ENCODE data around the gene ALDH9A1.
"Not testable (repeated sequence)": the region's sequence is repeated elsewhere in the genome, so short reads cannot be mapped to it uniquely, and the experiment has no call there.

Gene ALDH9A1

DNA sequence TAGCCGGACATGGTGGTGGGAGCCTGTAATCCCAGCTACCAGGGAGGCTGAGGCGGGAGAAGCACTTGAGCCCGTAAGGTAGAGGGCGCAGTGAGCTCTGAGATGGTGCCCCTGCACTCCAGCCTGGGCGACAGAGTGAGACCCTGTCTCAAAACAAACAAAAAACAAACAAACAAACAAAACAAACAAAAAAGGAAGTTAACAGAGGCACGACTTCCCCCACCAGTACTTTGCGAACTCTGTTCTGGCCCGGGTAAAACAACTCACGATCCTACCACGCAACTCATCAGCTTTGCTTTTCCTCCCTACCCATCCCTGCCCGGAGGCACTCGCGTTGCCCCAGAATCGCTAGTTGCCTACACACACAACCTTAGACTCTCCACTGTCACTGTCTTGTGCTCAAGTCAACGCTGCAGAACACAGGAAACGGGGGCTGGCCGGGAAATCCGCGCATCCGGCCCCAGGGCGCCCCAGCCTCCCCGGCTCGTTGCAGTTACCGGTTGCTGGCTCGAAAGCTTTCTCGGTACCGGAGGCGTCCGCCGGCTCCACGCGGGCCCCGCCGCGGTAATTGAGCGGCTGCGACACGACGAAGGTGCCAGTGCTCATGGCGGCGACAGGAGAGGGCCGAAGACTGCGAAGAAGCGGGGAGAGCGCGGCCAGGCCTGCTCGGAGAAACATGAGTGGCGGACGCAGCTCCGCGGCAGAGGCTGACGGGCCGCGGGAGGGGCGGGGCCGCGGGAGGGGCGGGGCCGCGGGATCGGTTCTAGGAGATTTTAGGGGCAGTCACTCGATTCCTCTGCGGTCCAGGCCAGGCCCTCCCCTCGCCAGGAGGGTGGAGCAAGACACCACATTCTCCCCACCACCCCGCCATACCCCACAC lies at the start of gene ALDH9A1:
ALDH9A1 (minus strand) TSS at position 682 of the 880 bp plus-strand sequence; CDS start at position 678, 4 bp downstream.
- peak; percentile 74 for DNase-seq (ENCODE audit: low read depth)

DNA sequence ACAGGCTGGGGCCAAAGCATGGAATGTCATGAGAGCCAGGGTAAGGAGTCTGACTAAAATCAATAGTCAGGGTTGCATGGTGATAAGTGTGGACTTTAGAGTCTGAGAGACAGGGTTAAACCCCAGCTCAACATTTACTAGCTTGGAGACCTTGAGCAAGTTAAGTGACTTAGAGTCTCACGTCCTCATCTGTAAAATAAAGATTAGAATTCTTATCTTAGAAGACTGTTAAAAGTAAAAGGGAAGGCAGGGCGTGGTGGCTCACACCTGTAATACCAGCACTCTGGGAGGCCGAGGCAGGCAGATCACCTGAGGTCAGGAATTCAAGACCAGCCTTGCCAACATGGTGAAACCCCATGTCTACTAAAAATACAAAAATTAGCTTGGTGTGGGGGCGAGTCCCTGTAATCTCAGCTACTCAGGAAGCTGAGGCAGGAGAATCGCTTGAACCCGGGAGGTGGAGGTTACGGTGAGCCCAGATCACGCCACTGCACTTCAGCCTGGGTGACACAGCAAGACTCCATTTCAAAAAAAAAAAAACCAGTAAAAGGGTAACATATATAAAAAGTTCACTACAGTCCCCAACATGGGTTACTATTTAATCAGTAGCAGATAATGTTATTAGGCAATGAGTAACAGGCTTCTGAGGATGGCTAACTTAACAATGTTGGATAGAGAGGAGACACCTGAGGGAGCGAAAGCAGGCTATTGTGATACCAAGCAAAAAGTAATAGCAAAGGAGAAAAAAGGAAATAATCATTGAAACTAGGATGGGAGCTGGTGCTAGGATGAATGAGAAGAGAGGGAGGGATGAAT lies 49.5 kb upstream of the ALDH9A1 start:
- DNase-seq (ENCODE audit: low read depth), result no peak

- not testable (repeated sequence) for DNase-seq (ENCODE audit: low read depth)
Measured at GRCh38 chr1:165744913-165745312, 46.6 kb upstream of the ALDH9A1 start.

- no peak for DNase-seq (ENCODE audit: low read depth)
Measured at GRCh38 chr1:165742194-165742593, 43.8 kb upstream of the ALDH9A1 start.

DNA sequence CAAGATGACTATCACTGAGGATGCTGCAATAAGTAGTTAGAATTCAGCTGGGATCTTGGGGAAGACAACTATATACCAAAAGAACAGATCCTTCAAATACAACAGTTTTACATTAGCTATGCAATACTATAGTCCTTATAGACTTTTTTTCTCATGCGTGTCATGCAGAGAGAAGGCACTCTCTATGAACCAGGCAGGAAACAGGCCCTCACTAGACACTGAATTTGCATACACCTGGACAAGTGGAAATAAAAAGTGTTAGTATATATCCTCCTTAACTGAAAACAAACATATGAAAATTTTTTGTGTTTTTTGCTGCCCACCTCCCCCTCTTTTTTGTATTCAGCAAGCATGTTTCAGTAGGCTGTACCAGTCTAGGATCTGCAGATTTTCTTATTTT lies 40.4 kb upstream of the ALDH9A1 start:
- no peak for DNase-seq (ENCODE audit: low read depth)

DNA sequence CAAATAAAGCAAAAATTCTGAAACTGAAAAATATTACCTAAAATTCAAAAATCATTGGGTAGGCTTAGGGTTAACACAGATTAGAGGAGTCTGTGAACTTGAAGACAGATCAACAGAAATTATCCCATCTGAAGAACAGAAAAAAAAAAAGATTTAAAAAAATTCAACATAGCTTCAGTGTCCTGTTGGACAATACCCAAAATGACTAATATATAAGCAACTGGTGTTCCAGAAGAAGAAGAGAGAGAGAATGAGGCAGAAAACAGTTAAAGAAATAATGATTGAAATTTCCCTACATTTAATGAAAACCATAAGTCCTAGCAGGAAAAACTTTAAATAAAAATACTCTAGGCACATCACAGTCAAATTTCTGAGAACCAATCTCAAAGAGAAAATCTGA lies 38.8 kb upstream of the ALDH9A1 start:
- no peak for DNase-seq (ENCODE audit: low read depth)

- DNase-seq (ENCODE audit: low read depth), result no peak
Measured at GRCh38 chr1:165734906-165735305, 36.5 kb upstream of the ALDH9A1 start.

DNA sequence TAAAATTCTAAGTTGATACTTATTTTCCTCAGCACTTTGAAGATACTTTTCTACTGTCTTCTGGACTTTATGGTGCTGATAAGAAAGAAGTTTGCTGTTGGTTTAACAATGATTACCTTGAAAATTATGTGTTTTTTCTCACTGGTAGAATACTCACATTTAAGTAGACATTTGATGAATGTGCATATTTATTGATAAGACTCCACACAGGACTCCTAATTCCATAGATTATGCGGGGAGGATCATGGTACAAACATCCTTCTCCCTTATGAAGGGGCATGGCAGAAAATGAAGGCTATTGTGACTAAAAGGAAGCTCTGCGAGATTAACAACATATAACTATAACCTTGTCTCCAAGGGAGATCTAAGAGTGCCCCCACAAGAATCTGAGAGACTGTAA lies 28.5 kb upstream of the ALDH9A1 start:
- no peak for DNase-seq (ENCODE audit: low read depth)

- no peak for DNase-seq (ENCODE audit: low read depth)
Measured at GRCh38 chr1:165726169-165726568, 27.8 kb upstream of the ALDH9A1 start.

DNA sequence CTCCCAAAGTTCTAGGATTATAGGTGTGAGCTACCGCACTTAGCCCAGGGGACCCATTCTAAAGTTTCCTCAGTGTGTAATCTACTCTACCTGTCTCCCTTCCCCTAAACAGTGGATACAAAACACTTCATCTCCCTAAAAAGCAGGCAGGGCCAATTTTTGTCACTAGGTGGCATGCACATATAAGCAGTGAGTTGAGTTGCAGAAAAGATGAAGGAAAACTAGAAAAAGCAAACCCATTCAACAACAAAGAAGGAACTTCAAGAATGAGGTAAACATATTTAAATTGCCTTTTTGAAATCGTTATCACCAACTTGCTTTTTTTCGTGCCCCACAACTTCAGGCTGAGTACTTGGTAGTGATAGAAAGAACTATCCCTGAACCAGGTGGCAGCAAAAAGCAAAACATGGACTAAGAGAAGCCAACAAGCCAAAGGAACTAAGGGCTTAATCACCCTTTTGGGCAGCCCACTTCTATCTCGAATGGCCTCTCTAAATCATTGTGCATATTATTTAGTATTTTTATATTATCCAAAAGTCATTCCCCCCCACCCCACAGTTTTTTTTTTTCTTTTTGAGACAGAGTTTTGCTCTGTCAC lies 19.7 kb upstream of the ALDH9A1 start:
- DNase-seq (ENCODE audit: low read depth), result no peak

DNA sequence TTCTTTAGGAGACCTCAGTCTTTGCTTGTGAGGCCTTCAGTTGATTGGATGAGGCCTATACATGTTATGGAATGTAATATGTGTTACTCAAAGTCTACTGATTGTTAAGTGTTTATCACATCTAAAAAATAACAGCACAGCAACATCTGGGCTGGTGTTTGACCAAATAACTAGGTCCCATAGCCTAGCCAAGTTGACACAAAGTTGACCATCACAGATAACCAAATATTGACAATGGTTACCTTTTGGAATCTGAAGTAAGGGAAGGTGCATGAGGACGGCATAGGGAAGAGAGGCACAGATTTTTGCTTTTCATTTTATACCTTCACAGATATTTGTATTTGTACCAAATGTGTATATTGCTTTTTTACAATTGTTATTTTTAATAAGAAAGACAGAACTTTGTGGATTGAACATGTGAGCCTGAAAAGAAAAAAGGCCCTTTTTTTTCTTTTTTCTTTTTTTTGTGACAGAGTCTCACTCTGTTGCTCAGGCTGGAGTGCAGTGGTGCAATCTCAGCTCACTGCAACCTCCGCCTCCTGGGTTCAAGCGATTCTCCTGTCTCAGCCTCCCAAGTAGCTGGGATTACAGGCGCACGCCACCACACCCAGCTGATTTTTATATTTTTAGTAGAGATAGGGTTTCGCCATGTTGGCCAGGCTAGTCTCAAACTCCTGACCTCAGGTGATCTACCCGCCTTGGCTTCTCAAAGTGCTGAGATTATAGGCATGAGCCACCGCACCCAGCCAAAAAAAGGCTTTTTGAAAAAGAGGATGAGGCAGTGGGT lies 18.1 kb upstream of the ALDH9A1 start:
- not testable (repeated sequence) for DNase-seq (ENCODE audit: low read depth)

- no peak for DNase-seq (ENCODE audit: low read depth)
Measured at GRCh38 chr1:165712764-165713163, 14.4 kb upstream of the ALDH9A1 start.

DNA sequence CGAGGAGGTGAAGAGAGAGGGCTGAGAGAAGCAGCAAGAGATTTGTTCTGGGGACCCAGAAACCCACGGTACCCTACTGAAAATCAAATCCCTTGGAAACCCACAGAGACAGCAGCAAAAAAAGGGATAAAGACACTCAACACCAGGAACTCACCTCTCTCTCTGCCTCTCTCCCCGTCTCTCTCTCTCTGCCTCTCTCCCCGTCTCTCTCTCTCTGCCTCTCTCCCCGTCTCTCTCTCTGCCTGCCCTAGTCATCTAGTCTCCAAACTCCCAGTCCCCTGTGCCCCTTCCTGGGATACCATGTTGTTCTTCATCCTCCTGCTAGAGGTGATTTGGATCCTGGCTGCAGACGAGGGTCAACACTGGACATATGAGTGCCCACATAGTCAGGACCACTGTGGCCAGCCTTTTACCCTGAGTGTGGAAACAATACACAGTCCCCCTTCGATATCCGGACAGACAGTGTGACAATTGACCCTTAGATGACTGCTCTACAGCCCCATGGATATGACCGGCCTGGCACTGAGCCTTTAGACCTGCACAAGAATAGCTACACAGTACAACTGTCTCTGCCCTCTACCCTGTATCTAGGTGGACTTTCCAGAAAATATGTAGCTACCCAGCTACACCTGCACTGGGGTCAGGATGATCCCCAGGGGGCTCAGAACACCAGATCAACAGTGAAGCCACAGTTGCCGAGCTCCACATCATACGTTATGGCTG lies 9.8 kb upstream of the ALDH9A1 start:
- DNase-seq (ENCODE audit: low read depth), result no peak

DNA sequence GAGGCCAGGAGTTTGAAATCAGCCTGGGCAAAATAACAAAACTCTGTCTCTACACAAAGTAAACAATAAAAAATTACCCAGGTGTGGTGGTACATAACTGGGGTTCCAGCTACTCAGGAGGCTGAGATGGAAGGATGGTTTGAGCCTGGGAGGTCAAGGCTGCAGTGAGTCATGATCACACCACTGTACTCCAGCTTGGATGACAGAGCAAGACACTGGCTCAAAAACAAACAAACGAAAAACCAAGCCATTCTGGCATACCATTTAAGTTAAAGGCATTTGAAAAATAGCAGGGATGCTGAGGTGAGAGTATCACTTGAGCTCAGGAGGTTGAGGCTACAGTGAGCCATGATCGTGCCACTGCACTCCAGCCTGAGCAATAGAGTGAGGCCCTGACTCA lies 5.3 kb upstream of the ALDH9A1 start:
- no peak for DNase-seq (ENCODE audit: low read depth)

- DNase-seq (ENCODE audit: low read depth), result not testable (repeated sequence)
Measured at GRCh38 chr1:165701922-165702321, 3.6 kb upstream of the ALDH9A1 start.

DNA sequence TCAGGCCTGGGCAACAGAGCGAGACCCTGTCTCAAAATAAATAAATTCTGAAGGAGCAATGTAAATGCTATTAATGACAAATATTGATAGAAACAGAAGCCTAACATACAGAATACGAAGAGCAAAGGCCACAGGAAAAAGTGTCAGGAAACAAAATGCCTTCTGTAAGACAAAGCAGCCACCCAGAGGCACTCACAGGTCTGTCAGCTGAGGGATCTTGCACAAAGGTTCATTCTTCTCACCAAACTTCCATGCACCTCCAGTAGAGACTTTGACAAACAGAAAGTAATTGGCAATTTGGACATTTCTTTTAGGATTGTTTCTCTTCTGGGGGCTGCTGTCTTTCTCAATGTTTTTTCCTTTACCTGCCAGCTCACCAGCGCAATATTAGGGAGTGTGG lies 1.2 kb upstream of the ALDH9A1 start:
- no peak for DNase-seq (ENCODE audit: low read depth)

DNA sequence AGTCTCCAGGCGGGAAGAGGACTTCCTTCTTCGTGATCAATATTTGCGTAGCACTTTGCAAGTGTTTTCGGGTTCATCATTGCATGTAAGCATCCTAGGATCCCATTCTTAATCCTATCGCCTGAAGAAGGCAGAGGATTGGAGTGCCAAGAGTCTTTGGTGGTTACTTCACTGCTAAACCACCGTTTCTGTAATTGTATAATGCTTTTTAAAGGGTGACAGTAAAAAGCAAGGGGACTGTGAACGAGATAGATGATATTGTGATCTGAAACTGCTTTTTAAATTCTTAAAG lies 345 bp upstream of the ALDH9A1 start:
- no peak for DNase-seq (ENCODE audit: low read depth)

GRCh38 chr1:165697491-165697880 lies 876 bp downstream of the ALDH9A1 start:
- no peak for DNase-seq (ENCODE audit: low read depth)

GRCh38 chr1:165696625-165697100 lies 1.7 kb downstream of the ALDH9A1 start:
- no peak for DNase-seq (ENCODE audit: low read depth)

- no peak for DNase-seq (ENCODE audit: low read depth)
Measured at GRCh38 chr1:165695031-165695430, 3.3 kb downstream of the ALDH9A1 start.

DNA sequence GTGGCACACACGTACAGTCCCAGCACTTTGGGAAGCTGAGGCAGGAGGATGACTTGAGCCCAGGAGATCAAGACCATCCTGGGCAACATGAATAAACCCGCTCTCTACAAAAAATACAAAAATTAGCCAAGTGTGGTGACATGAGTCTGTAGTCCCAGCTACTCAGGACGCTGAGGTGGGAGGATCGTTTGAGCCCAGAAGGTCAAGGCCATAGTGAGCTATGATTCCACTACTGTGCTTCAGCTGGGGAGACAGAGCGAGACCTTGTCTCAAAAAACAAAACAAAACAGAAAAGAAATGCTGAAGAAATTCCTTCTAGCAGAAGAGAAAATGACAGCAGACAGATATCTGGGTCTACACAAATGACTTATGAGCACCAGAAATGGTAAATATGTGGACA lies 10.3 kb downstream of the ALDH9A1 start:
- no peak for DNase-seq (ENCODE audit: low read depth)

Measured in activated T-cell treated with anti-CD3 and anti-CD28 coated beads for 1 hour (primary cell).